Parathyroid adenoma (tissue), 2 donors: ENCODE results near the gene CRY2.

Source experiments
- H2AFZ ChIP-seq: fragments of 300-600 bp; sonication (generic); one replicate; pipeline ENCODE4 v1.7.0; 2017; ENCODE audit warnings: antibody characterized with exemption, mild to moderate bottlenecking
- H3K27ac ChIP-seq: fragments of 300-600 bp; sonication (generic); one replicate; pipeline ENCODE4 v1.7.0; 2017
- H3K27me3 ChIP-seq: fragments of 300-600 bp; sonication (generic); one replicate; pipeline ENCODE4 v1.7.0; 2017; ENCODE audit warnings: low read length; ENCODE audit not compliant: control insufficient read depth, insufficient read depth
- H3K36me3 ChIP-seq: fragments of 300-600 bp; sonication (generic); one replicate; pipeline ENCODE4 v1.7.0; 2017; ENCODE audit warnings: low read length; ENCODE audit not compliant: control insufficient read depth, insufficient read depth
- H3K4me1 ChIP-seq: fragments of 300-600 bp; sonication (generic); one replicate; pipeline ENCODE4 v1.7.0; 2017; ENCODE audit warnings: control low read depth
- H3K4me2 ChIP-seq: fragments of 300-600 bp; sonication (generic); one replicate; pipeline ENCODE4 v1.7.0; 2017; ENCODE audit warnings: low read length
- H3K4me3 ChIP-seq: fragments of 300-600 bp; sonication (generic); one replicate; pipeline ENCODE4 v1.7.0; 2017; ENCODE audit warnings: low read depth, low read length
- H3K79me2 ChIP-seq: fragments of 300-600 bp; sonication (generic); one replicate; pipeline ENCODE4 v1.7.0; 2017; ENCODE audit warnings: control low read depth
- H3K9ac ChIP-seq: fragments of 300-600 bp; sonication (generic); one replicate; pipeline ENCODE4 v1.7.0; 2017; ENCODE audit warnings: mild to moderate bottlenecking
- H3K9me3 ChIP-seq: fragments of 300-600 bp; sonication (generic); one replicate; pipeline ENCODE4 v1.7.0; 2017; ENCODE audit warnings: low read length; ENCODE audit not compliant: control insufficient read depth
- CTCF ChIP-seq: fragments of 300-600 bp; sonication (generic); IDR thresholded peaks from one replicate; pipeline ENCODE4 v1.7.0; 2017; ENCODE audit warnings: antibody characterized with exemption, mild to moderate bottlenecking
- donor health status: primary hyperparathyroidism.

Gene CRY2

GRCh38 chr11:45876401-45876800, 29.1 kb downstream of the CRY2 start:
- H3K4me2 ChIP-seq = no peak overlapping the region
- H3K79me2 ChIP-seq = no peaks in the 10 kb centered on the region
- no peaks in the 10 kb centered on the region for H3K4me1 ChIP-seq
- no peaks in the 10 kb centered on the region for H3K9me3 ChIP-seq
- H3K27ac ChIP-seq = no peak overlapping the region
- H3K36me3 ChIP-seq = no peaks in the 10 kb centered on the region
- no peak for TF ChIP-seq CTCF
- no peak overlapping the region for H2AFZ ChIP-seq
- H3K4me3 ChIP-seq = no peak overlapping the region
- H3K9ac ChIP-seq = no peak overlapping the region
- no peaks in the 10 kb centered on the region for H3K27me3 ChIP-seq

- TF ChIP-seq CTCF = no peak
These were observed 29.9 kb downstream of the CRY2 start for GRCh38 chr11:45877221-45877620.

GRCh38 chr11:45877845-45878244, 30.6 kb downstream of the CRY2 start:
- Histone ChIP-seq H3K4me2 (no peak overlapping the region), H3K79me2 (no peaks in the 10 kb centered on the region), H3K27ac (no peak overlapping the region), H3K9ac (no peak overlapping the region), H3K36me3 (no peaks in the 10 kb centered on the region), H3K4me3 (no peak overlapping the region), H2AFZ (no peak overlapping the region), H3K4me1 (no peaks in the 10 kb centered on the region), H3K9me3 (no peaks in the 10 kb centered on the region), H3K27me3 (no peaks in the 10 kb centered on the region)
- TF ChIP-seq CTCF = no peak

More at GRCh38 chr11:45877221-45877620, 29.9 kb downstream of the CRY2 start:
- Histone ChIP-seq H3K4me3 (no peak overlapping the region), H3K27ac (no peak overlapping the region), H3K27me3 (no peaks in the 10 kb centered on the region), H3K9ac (no peak overlapping the region), H3K4me1 (no peaks in the 10 kb centered on the region), H3K9me3 (no peaks in the 10 kb centered on the region), H3K4me2 (no peak overlapping the region), H3K79me2 (no peaks in the 10 kb centered on the region), H2AFZ (no peak overlapping the region), H3K36me3 (no peaks in the 10 kb centered on the region)

- Histone ChIP-seq H2AFZ (no peak overlapping the region), H3K27ac (no peak overlapping the region), H3K27me3 (no peaks in the 10 kb centered on the region), H3K79me2 (no peaks in the 10 kb centered on the region), H3K36me3 (no peaks in the 10 kb centered on the region), H3K4me3 (no peak overlapping the region), H3K9ac (no peak overlapping the region), H3K4me1 (no peaks in the 10 kb centered on the region), H3K4me2 (no peak overlapping the region), H3K9me3 (no peaks in the 10 kb centered on the region)
- TF ChIP-seq CTCF = no peak
These were observed 32.8 kb downstream of the CRY2 start for GRCh38 chr11:45879803-45880686.
